IgD-negative memory B cell (primary cell): ENCODE data around the gene PLEKHH1. TPM values are rescaled to one million over a fixed set of nuclear protein-coding genes. Genes with fewer than 3 reads are reported as not detected.
A peak's percentile ranks its signal among the peaks of the same experiment; 100 is the strongest.

Experiments used
- H3K27ac Mint-ChIP-seq, 3 donors: one replicate each; pipeline ENCODE4 v1.8.0; 2020 to 2022; ENCODE audit warnings: mild to moderate bottlenecking in 3 of 3, mixed read lengths in 3 of 3, moderate library complexity in 1 of 3
- H3K27me3 Mint-ChIP-seq: one replicate; pipeline ENCODE4 v1.8.0; 2021; ENCODE audit warnings: mixed read lengths
- H3K36me3 Mint-ChIP-seq: one replicate; pipeline ENCODE4 v1.8.0; 2020; ENCODE audit warnings: mild to moderate bottlenecking, mixed read lengths
- H3K4me1 Mint-ChIP-seq, 3 donors: one replicate each; pipeline ENCODE4 v1.8.0; 2020 to 2022; ENCODE audit warnings: mixed read lengths in 3 of 3, mild to moderate bottlenecking in 1 of 3
- H3K4me3 Mint-ChIP-seq, 4 donors: one replicate each; pipeline ENCODE4 v1.8.0; 2020 to 2022; ENCODE audit warnings: mild to moderate bottlenecking in 4 of 4, mixed read lengths in 4 of 4, moderate library complexity in 3 of 4
- H3K9me3 Mint-ChIP-seq, 3 donors: one replicate each; pipeline ENCODE4 v1.8.0; 2020 to 2021; ENCODE audit warnings: mixed read lengths in 3 of 3, mild to moderate bottlenecking in 1 of 3
- polyA plus RNA-seq: library from polyadenylated mRNA; unstranded; fragments of 300-500 nt; fragmentation: Illumina TruSeq; gene quantifications from one replicate; pipeline ENCODE4 v1.2.3, GENCODE V29; 2021

PLEKHH1 gene
- polyA plus RNA-seq, 1 donor from 2014 or later: not detected

- peak overlapping the region in 1 of 3 donors; percentile 69 for H3K27ac Mint-ChIP-seq
- no peaks in the 10 kb centered on the region for H3K9me3 Mint-ChIP-seq
- H3K4me1 Mint-ChIP-seq: peaks cover 0 to 3% (median 0%) of the 10 kb centered on the region in 3 donors
- H3K36me3 Mint-ChIP-seq: no peaks in the 10 kb centered on the region
- peaks cover 1% of the 10 kb centered on the region for H3K27me3 Mint-ChIP-seq
- H3K4me3 Mint-ChIP-seq: no peak overlapping the region
Measured at GRCh38 chr14:67573228-67574010, 40.3 kb downstream of the PLEKHH1 start.

GRCh38 chr14:67574156-67574555, 41.1 kb downstream of the PLEKHH1 start:
- no peaks in the 10 kb centered on the region for H3K36me3 Mint-ChIP-seq
- peaks cover 0 to 3% (median 0%) of the 10 kb centered on the region in 3 donors for H3K4me1 Mint-ChIP-seq
- no peak overlapping the region for H3K27ac Mint-ChIP-seq
- H3K9me3 Mint-ChIP-seq: no peaks in the 10 kb centered on the region
- peaks cover 1% of the 10 kb centered on the region for H3K27me3 Mint-ChIP-seq
- H3K4me3 Mint-ChIP-seq: no peak overlapping the region

DNA sequence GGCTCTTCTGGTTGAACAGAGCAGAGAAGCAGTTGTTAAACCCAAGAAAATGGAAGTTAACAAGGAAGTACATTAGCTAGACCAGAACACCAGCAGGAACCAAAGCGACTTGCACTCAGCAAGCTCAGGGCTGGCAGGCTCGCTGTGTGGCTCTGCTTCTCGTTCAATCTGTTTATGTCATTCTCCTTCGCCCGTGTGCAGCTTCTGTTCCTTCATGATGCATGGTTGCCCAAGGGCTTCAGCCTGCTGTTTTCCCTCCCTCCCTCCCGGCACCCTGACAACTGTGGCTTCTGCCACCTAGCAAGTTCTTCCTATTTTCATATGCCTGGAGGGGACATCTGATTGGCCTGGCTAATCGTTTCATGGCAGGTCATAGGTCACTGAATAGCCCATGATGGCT, 41.7 kb downstream of the PLEKHH1 start:
- H3K36me3 Mint-ChIP-seq: no peaks in the 10 kb centered on the region
- H3K27ac Mint-ChIP-seq: no peak overlapping the region
- peaks cover 0 to 3% (median 0%) of the 10 kb centered on the region in 3 donors for H3K4me1 Mint-ChIP-seq
- peaks cover 1% of the 10 kb centered on the region for H3K27me3 Mint-ChIP-seq
- H3K9me3 Mint-ChIP-seq: no peaks in the 10 kb centered on the region
- H3K4me3 Mint-ChIP-seq: no peak overlapping the region

- H3K4me3 Mint-ChIP-seq: no peak overlapping the region
- no peaks in the 10 kb centered on the region for H3K36me3 Mint-ChIP-seq
- H3K27ac Mint-ChIP-seq: no peak overlapping the region
- peaks cover 1% of the 10 kb centered on the region for H3K27me3 Mint-ChIP-seq
- H3K9me3 Mint-ChIP-seq: no peaks in the 10 kb centered on the region
- peaks cover 0 to 3% (median 0%) of the 10 kb centered on the region in 3 donors for H3K4me1 Mint-ChIP-seq
Measured at GRCh38 chr14:67575684-67576083, 42.6 kb downstream of the PLEKHH1 start.

GRCh38 chr14:67576216-67576955, 43.3 kb downstream of the PLEKHH1 start:
- H3K27me3 Mint-ChIP-seq: peaks cover under 1% of the 10 kb centered on the region
- H3K4me1 Mint-ChIP-seq: peaks cover 0 to under 1% (median 0%) of the 10 kb centered on the region in 3 donors
- H3K36me3 Mint-ChIP-seq: no peaks in the 10 kb centered on the region
- H3K4me3 Mint-ChIP-seq: no peak overlapping the region
- H3K27ac Mint-ChIP-seq: no peak overlapping the region
- H3K9me3 Mint-ChIP-seq: no peaks in the 10 kb centered on the region

- Mint-ChIP-seq H3K4me1 (no peaks in the 10 kb centered on the region), H3K27ac (no peak overlapping the region), H3K36me3 (no peaks in the 10 kb centered on the region), H3K27me3 (no peaks in the 10 kb centered on the region), H3K9me3 (no peaks in the 10 kb centered on the region), H3K4me3 (no peak overlapping the region)
Measured at GRCh38 chr14:67577181-67577808, 44.2 kb downstream of the PLEKHH1 start.

DNA sequence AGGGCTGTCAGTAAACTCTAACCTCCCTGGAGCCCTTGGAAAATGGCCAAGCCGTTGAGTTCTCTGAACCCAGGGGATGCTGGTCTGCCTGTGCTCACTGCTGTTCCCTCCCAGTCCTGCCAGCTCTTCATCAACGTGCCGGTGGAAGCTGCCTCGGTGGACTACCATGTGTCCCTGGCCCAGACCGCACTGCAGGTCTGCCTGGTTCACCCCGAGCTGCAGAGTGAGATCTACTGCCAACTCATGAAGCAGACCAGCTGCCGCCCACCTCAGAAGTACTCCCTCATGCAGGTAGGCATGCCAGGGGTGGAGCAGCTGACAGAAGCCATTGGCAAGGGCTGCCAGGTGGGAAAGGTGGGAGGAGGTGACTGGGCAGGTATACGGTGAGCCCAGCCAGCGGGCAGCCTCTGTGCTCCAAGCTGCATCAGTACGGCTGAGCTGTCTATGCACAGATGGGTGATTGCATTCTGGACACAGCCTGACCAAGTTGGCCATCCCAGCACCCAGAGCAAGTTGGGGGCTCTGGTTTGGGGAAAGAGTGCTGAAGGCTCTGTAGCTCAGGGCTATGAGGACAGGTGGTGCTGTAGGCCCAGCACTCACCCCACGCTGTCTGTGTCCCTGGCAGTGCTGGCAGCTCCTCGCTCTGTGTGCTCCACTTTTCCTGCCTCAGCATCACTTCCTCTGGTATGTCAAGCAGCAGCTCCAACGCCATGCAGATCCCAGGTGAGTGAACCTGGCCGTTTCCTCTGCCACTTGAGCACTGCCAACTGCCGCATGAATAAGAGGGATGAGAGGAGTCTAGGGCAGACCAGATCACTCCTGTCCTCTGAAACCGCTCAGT, 45.0 kb downstream of the PLEKHH1 start:
- Mint-ChIP-seq H3K9me3 (no peaks in the 10 kb centered on the region), H3K4me1 (no peaks in the 10 kb centered on the region), H3K27ac (no peak overlapping the region), H3K27me3 (no peaks in the 10 kb centered on the region), H3K36me3 (no peaks in the 10 kb centered on the region), H3K4me3 (peak overlapping the region in 1 of 4 donors; percentile 0)

GRCh38 chr14:67579040-67579439, 46.0 kb downstream of the PLEKHH1 start:
- H3K27ac Mint-ChIP-seq: no peak overlapping the region
- H3K27me3 Mint-ChIP-seq: no peaks in the 10 kb centered on the region
- H3K36me3 Mint-ChIP-seq: no peaks in the 10 kb centered on the region
- no peaks in the 10 kb centered on the region for H3K4me1 Mint-ChIP-seq
- peak overlapping the region in 1 of 4 donors; percentile 0 for H3K4me3 Mint-ChIP-seq
- H3K9me3 Mint-ChIP-seq: no peaks in the 10 kb centered on the region

GRCh38 chr14:67579636-67580035, 46.5 kb downstream of the PLEKHH1 start:
- Mint-ChIP-seq H3K4me1 (no peaks in the 10 kb centered on the region), H3K27me3 (no peaks in the 10 kb centered on the region), H3K27ac (no peak overlapping the region), H3K4me3 (no peak overlapping the region), H3K9me3 (no peaks in the 10 kb centered on the region), H3K36me3 (no peaks in the 10 kb centered on the region)

DNA sequence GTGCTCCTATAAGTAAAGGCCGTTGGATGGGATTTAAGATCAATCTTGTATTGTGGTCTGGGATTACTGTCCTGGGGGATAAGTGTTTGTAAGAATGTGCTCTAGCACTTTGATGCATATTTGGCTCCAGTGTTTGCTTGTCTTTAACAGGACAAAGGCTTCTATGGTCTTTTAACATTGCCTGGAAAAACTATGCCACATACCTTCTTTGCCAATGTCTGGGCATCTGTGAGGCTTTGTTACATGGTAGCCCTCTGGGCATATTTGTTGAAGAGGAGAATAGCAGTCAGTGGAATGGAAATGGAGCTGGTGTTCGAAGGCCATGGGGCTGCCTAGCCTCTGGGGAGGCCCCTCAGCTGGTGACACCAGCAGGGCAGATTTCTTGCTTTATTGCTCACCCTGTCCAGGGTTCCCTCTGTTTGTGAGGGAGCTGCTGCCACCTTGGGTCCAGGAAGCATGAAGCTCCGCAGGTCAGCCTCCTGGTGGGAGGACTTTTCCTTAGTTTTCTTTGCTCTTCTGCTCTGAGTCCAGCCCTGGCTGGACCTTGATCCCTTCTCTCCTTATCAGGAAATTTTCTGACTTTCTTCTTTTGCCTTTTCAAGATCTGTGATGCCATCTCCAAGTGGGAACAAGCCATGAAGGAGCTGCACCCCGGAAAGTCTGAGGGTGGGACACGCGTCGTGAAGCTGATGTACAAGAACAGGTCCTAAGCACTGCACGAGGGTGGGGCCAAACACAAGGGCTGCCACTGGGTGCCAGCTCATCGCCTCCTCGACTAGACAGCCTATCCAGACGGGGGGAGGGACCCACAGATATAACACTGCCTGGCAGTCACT, 47.5 kb downstream of the PLEKHH1 start:
- no peaks in the 10 kb centered on the region for H3K36me3 Mint-ChIP-seq

GRCh38 chr14:67581643-67582042, 48.6 kb downstream of the PLEKHH1 start:
- H3K4me1 Mint-ChIP-seq: peaks cover 0 to 7% (median 5%) of the 10 kb centered on the region in 3 donors
- H3K4me3 Mint-ChIP-seq: no peak overlapping the region
- H3K27ac Mint-ChIP-seq: no peak overlapping the region
- no peaks in the 10 kb centered on the region for H3K9me3 Mint-ChIP-seq
- no peaks in the 10 kb centered on the region for H3K36me3 Mint-ChIP-seq
- H3K27me3 Mint-ChIP-seq: no peaks in the 10 kb centered on the region

More for the DNA sequence above, 47.5 kb downstream of the PLEKHH1 start:
- Mint-ChIP-seq H3K9me3 (no peaks in the 10 kb centered on the region), H3K4me3 (no peak overlapping the region), H3K27me3 (no peaks in the 10 kb centered on the region), H3K4me1 (no peaks in the 10 kb centered on the region), H3K27ac (peak overlapping the region in 1 of 3 donors; percentile 50)

DNA sequence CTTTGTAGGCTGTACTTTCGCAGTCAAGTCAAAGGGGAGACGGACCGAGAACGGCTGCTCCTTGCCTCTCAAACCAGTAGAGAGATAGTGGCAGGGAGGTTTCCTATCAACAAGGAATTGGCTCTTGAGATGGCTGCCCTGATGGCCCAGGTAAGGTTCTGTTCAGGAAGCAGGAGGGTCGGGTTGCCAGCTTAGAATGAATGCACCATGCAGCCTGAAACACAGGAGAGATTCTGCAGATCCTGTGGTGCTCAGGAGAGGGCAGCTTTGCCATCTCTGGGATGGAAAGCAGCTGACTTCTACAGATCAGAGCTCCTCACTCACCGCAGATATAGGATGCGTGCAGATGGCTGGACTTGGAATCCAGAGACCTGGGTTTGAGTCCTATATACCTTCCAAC, 49.0 kb downstream of the PLEKHH1 start:
- peaks cover 0 to 7% (median 5%) of the 10 kb centered on the region in 3 donors for H3K4me1 Mint-ChIP-seq
- H3K4me3 Mint-ChIP-seq: no peak overlapping the region
- H3K36me3 Mint-ChIP-seq: no peaks in the 10 kb centered on the region
- H3K27me3 Mint-ChIP-seq: no peaks in the 10 kb centered on the region
- no peak overlapping the region for H3K27ac Mint-ChIP-seq
- no peaks in the 10 kb centered on the region for H3K9me3 Mint-ChIP-seq

GRCh38 chr14:67583711-67584644, 50.9 kb downstream of the PLEKHH1 start:
- peaks cover 0 to 7% (median 5%) of the 10 kb centered on the region in 3 donors for H3K4me1 Mint-ChIP-seq
- peak overlapping the region in 1 of 3 donors; percentile 35 for H3K27ac Mint-ChIP-seq
- no peaks in the 10 kb centered on the region for H3K36me3 Mint-ChIP-seq

More at GRCh38 chr14:67583711-67584644, 50.9 kb downstream of the PLEKHH1 start:
- no peak overlapping the region for H3K4me3 Mint-ChIP-seq
- no peaks in the 10 kb centered on the region for H3K27me3 Mint-ChIP-seq
- H3K9me3 Mint-ChIP-seq: no peaks in the 10 kb centered on the region
